GM18519 (cell line): ENCODE data around the gene ABTB2.

Source experiments
- ATAC-seq: cut with Tn5 transposase; IDR thresholded peaks from one replicate; pipeline ENCODE4 v1.9.1; 2021; ENCODE audit warnings: mild to moderate bottlenecking, moderate library complexity; ENCODE audit not compliant: unreplicated experiment, low FRiP score

Gene ABTB2

DNA sequence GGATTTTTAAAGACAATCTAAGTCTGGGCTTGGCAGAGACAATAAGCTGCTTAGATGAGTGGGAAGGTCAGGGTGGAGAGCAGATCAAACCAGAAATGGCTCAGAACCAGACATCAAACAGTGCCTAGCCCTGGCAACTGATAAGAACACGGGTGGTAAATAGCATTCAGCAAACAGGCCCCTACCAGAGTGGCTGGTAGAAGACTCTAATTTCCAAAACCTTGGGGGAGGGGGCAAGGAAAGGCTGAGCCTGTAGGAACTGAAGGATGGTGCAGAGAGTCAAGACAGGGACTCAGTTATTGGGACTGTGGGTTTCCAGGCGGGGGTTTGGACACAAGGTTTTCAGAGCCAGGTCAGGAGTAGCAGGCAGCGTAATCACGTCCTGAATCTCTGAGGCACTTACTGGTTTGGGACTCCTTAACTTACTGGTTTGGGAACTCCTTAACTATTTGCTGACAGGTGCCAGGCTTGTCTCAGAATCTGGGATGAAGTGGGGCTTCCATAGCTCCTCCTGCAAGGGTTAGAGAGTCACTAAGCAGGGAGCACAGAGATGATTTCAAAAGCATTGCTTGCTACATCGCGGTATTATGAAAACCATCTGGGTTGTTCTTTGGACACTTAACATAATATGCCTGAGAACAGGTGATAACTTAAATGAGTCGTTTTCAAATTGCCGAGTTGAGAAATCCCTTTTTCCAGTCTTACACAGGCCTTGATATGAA, 5.7 kb upstream of the ABTB2 start:
- no peak for ATAC-seq

DNA sequence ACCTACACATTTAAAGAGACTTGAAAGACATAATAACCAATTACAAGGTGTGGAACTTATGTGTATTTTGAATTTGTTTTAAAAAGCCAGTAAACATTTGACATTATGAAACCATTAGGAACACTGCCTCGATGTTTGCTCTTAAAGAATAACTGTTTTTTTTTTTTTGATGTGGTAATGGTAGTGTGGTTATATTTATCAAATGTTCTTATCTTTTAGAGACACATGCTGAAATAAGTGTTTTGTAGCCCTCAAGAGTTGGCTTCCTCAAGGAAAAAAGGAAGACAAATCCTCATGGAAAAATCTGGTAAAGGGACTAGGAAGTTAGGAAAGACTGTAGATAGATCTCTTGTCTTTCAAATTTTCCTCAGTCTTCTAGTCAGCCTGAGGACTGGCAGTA, 2.2 kb upstream of the ABTB2 start:
- ATAC-seq: no peak

DNA sequence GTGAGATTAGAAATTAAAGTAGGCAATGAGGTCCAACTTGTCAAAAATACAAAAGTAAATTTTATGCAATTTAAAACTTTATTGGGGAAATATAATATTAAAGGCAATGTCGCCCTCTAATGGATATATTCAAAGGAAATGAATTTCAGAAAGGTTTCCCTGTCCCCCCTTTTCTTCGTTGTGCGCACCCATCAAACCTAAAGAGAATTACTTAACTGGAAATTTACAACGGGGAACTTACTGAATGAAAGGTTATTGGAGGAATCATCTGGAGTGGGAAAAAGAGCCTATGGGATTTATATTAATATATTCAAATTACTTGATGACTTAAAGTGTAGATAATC, 1.7 kb upstream of the ABTB2 start:
- ATAC-seq: no peak

DNA sequence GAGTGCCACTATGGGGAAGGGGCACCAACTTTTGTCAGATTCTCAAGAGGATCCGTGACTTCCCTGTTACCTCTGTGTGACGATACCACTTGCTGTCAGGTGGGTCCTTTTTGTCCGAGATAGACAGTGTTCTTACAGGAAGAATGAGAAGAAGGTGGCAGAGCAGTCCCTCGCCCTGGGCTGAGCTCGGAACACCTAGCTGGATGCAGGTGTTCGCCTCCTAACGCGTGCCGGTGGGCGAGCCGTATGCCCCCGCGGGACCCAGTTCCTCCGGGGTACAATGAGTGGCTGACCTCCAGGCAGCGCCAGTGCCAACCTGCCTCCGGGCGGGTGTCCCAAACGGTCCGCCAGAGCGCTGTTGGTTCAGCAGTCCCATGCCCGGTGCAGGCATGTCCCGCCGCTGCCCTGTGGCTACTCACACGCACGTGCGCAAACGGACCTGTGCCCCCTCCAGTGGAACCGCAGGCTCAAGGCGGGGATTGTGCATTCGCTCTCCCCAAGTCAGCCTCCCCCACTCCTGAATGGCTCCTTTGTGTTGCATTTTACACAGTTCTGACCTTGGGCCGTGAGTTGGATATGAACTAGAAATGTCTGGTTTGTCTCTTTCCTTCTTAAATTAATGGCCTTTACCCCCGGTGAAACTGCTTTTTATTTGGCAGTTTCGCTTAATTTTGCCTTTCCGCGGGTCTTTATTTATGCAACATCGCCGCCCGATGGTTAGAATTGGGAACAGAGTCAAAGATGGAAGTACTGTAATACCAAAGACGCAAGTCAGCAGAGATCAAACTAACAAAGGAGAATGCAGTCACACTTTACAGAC, 1.1 kb upstream of the ABTB2 start:
- ATAC-seq: no peak

DNA sequence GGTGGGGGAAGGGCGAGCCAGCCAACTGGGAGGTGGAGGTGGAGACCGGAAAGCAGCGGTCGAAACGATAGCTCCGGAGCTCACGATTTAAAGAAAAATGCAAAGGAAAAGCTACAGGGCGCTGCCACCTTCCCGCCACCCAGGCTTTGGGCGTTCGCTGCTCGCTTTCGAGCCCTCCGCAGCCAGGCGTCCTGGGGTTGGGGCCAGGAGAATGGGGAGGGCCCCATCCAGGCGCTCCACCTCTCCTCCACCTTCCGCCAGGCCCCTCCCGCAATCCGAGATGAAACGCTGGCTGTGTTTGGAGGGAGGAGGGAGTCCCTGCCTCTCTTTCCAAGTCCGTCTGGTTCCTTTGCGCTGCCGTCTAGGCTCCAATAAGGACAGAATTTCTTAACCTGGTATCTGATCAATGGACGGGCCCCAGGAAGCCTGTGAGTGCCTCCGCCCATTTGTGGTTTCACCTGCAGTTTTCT, 483 bp upstream of the ABTB2 start:
- no peak for ATAC-seq

DNA sequence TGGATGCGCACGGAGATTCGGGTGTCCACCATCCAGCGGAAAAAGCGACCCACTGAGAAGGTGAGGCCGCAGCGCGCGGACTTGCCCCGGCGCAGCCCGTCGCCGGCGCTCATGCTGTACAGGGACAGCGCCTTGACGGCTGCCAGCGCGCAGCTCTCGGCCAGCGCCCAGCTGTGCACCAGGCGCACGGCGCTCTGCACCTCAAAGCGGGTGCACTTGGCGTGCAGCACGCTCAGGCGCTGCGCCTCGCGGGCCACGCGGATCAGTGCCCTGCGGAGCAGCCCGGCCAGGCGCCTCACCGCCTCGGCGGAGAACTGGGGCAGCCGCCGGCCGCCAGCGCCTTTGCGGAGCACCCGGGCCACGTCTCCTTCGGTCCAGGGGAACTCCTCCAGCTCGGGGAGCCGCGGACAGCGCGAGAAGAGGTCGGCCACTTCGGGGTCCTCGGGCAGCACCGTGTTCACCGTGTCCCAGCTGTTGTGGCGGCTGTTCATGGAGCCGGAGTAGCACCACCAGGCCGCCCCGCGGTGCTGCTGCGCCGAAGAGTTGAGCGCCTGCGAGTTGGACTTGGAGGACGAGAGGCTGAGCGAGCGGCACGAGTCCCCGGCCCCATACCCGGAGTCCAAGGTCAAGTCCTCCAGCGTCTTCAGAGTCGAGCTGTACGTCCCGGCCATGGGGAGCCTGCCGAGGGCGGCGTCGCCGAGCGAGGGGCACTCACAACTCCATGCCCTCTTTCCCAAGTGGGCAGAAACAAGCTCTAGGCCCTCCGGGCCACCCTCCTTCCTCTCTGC, 703 bp downstream of the ABTB2 start:
- ATAC-seq: no peak

DNA sequence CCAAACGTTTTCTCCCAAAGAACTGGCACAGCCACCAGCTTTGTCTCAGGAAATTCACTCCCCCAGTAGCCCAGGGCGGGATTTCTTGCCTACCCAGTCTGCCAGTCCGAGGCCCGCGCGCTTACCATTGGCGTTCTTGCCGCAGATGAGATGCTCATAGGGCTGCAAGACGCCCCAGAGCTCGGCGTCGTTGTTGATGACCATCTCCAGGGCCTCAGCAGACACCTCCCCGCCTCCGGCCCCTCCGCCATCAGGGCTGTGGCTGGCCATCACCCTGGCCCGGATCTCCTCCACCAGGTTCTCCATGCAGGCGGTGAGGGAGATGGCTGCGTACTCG, 1.3 kb downstream of the ABTB2 start:
- no peak for ATAC-seq

DNA sequence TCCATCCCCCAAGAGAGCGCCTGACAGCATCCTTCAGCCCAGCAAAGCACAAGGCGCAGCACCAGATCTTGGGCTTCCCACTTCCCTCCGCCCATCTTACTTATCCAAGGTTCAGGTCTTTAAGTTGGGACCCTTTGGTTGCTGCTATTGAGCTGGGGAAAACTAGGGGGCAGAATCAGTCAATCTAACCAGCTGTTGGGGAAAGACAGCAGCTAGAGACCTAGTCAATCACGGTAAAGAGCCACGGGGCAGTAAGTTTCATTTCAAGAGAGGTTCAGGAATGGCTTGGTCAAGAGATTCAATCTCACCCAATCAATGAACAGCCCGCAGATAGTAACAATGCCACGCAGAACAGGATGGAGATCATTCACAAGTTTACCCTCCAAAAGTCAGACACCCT, 1.7 kb downstream of the ABTB2 start:
- ATAC-seq: no peak

DNA sequence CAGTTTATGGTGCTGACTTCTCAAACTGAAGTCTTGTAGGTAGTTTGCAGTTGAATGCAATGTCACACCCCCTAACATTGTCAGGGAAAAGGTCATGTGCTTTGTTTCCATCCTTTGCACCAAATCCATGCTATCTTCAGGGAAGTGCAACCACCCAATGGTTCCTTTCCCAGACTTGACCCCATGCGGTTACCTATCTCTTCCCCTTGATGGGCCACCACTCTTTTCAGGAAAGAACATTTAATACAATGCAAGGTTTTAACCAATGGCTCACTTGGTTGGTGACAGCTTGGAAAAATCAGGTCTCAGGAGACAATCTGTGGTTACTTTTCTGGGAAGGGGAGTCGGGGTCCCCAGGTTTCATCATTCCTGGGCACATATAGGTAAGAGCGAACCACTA, 2.1 kb downstream of the ABTB2 start:
- ATAC-seq: no peak

DNA sequence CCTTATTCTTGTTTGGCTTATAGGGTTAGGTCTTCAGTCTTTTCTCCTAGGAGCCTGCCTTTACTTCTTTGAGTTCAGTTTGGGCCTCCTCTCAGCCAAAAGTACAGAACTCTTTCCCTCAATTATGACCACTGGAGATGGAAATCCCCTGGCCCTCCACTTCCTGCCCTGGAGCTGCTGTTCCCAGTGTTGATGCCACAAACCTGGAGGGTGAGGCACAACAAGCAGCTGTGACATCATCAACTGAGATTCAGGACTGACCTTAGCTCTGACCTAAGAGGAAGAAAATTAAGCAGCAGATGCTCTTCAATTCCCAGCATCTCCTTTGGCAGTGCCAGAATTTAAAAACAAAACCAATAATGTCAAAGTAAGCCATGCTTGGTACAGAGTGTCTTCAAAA, 3.0 kb downstream of the ABTB2 start:
- no peak for ATAC-seq

DNA sequence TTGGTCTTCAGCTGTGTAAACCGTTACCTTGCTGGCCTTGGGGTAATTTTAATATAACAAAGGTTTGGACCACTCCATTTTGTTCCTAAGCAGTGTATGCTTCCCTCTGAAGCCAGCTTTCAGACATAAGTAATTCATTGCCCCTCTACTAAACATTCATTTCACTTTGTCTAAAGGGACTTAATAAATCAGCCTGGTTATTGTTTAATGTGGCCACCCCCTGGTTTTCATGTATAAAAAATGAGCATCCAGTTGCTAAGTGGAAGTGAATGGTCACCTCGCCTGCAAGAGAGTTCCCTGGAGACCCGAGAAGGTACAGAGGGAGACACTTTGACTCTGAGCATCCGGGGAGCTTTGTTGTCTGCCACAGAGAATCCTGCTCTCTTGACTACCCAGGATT, 3.9 kb downstream of the ABTB2 start:
- ATAC-seq: no peak

DNA sequence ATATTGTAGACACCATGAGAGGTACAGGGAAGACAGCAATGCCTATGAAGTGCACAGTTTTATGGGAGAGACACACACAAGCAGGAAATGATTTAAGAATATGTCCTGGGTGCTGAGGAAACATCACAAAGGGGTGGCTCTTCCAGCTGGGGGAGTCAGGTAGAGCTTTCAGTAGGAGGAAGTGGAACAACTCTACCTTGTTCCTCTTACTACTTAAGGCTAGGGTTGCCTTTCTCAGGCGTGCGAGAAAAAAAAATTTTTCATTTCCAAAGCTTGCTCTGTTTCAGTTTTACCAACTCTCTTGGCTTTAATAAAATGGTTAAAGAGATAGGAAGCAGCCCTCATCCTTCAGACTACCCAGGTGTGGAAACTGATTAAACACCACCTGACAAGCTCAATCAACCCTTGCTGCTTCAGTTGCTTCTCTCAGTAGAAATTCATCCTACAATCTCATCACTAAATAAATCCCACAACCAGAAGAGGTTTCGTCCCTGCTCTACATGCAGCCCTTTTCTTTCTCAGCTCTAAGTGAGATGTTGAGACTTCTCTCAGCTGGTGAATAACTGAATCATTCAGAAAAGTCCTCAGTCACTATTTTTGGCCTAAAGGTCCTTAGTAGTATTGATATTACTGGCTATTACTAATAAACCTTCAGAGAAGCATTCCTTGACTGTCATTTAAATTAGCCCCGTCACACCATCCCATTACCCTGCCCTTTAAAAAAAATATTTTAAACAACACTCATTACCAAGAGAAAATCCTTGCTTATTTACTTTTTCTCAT, 5.9 kb downstream of the ABTB2 start:
- ATAC-seq: no peak

DNA sequence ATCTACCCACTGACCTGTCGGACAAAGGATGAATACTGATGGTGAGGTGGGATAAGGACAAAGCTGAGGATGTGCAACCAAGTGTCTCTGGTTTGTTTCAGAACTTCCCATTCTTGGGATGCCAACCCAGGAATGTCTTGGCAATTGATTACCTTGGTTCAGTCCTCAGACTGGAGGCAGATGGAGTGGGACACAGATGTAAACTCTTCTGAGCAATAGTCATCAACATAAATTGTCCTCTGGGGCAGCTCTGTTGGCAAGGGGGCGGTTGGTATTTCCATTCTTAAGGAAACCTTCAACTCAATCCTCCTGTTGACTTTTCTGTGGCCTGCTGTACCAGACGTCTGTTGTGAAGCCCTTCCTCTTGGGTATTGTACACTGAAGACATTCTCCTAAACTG, 6.8 kb downstream of the ABTB2 start:
- ATAC-seq: no peak

DNA sequence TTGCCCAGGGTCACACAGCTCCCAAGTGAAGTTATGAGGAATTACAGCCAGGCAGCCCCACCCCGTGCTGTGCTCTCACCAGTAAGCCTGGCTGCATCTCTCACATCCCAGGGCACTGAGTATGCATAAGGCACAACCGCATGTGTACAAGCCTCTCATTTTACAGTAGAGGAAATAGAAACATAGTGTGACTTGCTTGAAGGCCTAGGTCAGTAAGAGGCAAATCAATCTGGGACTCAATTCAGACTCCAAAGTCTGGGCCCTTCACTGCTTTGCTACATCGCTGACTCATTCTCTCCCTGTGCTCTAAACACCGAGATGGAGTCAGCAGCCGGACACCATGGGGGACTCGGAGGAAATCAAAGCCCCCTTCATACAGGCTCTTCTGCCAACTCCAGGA, 7.9 kb downstream of the ABTB2 start:
- no peak for ATAC-seq

DNA sequence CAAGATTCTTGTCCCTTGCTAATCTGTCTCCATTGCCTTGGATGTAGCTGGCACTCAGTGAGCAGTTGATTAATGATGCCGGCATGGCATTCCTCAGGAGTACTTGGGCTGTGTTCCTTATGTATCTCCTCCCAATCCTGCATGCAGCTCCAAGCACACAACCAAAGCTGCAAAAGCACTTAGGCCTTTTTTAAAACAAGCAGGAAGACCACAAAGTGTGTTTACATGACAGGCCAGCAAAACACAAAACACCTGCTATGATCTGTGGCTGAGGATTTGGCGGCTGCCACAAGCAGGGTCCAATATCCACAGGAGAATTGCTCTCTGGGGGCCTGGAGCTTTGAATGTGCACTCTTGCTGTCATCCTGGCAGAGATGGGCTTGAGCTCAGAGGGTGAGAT, 8.9 kb downstream of the ABTB2 start:
- ATAC-seq: no peak

DNA sequence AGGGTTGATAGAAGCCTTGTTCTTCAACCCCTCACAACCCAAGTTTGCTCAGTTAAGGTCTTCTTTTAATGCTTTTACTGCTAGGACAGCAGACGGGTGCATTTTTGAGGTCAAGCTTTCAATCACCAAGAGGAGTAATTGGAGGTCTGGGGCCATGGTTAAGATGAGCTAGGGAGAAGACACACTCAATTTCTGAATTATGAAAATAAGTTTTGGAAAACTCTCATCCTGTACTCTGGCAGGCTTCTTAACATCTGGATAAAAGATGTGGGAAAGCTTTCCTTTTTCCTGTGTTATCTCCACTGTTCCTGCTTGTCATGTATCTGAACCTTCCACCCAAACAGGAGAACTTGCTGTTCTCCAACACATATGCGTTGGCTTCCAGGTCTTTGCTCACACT, 9.7 kb downstream of the ABTB2 start:
- ATAC-seq: no peak

DNA sequence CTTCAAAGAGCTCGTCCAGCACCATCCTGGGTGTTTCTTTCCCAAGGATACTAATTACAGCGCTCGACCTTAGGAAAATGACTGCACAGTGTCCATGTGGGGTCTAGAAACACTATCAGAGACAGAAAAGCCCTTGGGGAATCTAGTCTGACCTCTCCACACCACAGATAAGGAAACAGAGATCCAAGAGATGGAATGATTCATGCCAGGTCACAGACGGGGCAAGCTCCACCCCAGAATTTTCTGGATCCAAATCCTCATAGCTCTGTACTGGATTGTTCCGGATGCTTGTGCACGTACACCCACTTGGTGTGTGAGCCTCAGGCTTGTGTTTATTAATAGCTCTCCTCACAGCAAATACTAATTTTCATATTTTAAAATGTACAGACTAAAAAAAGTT, 11.3 kb downstream of the ABTB2 start:
- ATAC-seq: no peak

DNA sequence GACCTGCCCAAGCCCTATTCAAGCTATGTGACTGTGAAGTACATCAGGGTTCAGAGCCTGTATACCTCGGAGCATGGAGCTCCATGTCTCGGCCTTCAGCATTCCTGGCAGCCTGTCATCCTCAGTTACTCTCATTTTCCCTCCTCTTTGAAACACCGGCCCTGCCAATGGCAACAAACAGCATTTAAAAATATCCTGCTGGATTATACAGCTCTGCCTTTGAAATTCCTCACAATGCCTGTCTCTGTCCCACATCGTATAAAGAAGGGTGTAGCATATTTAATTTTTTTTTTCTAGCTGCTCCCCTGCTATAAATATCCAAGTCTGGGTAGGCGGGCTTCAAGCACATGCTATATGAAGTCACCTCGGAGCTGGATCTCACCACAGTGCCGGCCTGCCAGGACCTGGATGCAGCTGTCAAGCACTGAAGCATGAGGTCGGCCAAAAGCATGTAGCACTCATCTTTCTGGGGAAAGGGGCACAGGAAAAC, 11.8 kb downstream of the ABTB2 start:
- no peak for ATAC-seq

DNA sequence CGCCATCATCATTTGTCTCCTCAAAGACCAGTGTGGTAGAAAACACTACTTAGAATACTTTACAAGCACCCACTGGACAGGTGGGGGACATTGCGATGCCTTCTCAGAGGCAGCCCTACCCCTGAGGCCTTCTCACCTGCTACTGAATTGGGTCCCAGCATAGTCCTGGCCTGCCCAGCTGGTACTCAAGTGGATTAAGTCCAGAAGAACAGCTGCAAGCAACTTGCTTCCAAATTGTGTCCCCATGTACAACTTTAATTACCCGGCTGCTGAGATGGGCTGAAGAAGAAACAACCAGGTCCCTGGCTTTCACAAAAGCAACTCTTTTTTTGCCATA, 12.3 kb downstream of the ABTB2 start:
- no peak for ATAC-seq

DNA sequence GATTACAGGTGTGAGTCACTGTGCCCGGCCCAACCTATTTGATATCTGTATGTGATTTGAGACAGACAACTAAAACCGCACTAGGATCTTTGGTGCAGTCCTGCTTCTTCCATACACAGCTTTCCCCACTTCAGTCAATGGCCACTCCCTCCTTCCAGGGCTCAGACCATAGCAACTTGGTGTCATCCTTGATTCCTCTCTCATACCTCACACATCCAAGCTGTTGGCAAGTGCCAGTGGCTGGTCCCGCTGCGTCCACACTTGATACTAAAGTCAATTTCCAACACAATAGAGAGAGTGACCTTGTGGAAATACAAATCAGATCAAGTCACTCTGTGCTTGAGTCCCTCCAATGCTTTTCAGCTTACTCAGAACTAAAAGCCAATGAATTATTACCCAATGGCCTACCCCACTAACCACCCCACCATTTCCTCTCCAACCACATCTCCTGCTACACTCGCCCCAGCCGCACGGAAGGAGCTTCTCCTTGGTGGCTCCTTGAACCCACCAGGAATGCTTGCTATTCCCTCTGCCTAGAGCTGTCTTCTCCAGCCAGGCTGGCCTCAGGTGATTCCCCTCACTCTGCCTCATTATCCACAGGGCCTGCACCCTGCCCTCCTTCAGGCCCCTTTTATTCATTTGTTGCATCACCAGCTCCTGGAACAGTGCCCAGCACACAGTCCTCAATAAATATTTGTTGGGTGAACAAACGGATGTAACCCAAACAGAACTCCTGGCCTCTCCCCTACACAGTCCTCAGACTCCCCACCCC, 12.9 kb downstream of the ABTB2 start:
- ATAC-seq: no peak
